HCT116 (cell line): ENCODE measurements around the gene SLC22A13. TPM values are rescaled to one million over a fixed set of nuclear protein-coding genes. Genes with fewer than 3 reads are reported as not detected.

ENCODE experiments used
- ATAC-seq: fragments of 200-7000 bp; cut with Tn5 transposase; 2 replicates; pipeline ENCODE4 v1.9.1; 2020; ENCODE audit warnings: mild to moderate bottlenecking, moderate library complexity
- BruUV-seq: library from RNA; stranded (reverse); fragments of 400-500 nt; replicated peaks from 2 replicates; lab custom pipeline; 2021; lab: Mats Ljungman, UMichigan
- CTCF ChIA-PET: fragments of 300-600 bp; sonication (Branson Sonifier 250); formaldehyde crosslinking; loops from one replicate; lab custom pipeline; 2021; ENCODE audit warnings: antibody characterized with exemption; lab: Charles Lee
- POLR2A ChIA-PET: fragments of 300-600, 350-600 bp; sonication (Branson Sonifier 250); formaldehyde crosslinking; loops from one replicate; lab custom pipeline; 2021; ENCODE audit warnings: antibody characterized with exemption; lab: Charles Lee
- RAD21 ChIA-PET, 2 experiments: fragments of 300-600 bp; sonication (Branson Sonifier 250); formaldehyde crosslinking; loops; one replicate each; lab custom pipeline; 2023; ENCODE audit warnings: low total read pairs in 2 of 2; ENCODE audit not compliant: uncharacterized antibody in 2 of 2, unreplicated experiment in 2 of 2, low non-redundant PET in 1 of 2; lab: Charles Lee
- DNase-seq: peaks from one replicate; pipeline ENCODE4 v3.0.0-alpha.2; 2010; ENCODE audit warnings: low read depth, low spot score
- H2AFZ ChIP-seq: fragments of 200-600 bp; shearing (Covaris generic), sonication (generic); 2 replicates; pipeline ENCODE4 v1.6.1; 2017; ENCODE audit warnings: low read depth, mixed run types, mixed read lengths, antibody characterized with exemption, low read length; ENCODE audit not compliant: poor library complexity, severe bottlenecking
- H3K27ac ChIP-seq: 2 replicates; pipeline ENCODE4 v1.5.1; 2012; ENCODE audit warnings: low read depth, low read length
- H3K27me3 ChIP-seq: fragments of 200-600 bp; sonication (generic); 2 replicates; pipeline ENCODE4 v1.6.1; 2016; ENCODE audit warnings: mixed run types, low read length, mixed read lengths; ENCODE audit not compliant: insufficient read depth
- H3K36me3 ChIP-seq, 2 experiments: fragments of 200-500 bp in 1 of 2; fragments of 200-600 bp in 1 of 2; sonication (Bioruptor generic) in 1 of 2; sonication (generic) in 1 of 2; 2 replicates each; pipeline versions ENCODE4 v1.5.1 to v1.6.1; 2014 to 2016; ENCODE audit warnings: low read length in 2 of 2, inconsistent platforms in 1 of 2, mixed read lengths in 1 of 2, mixed run types in 1 of 2; ENCODE audit not compliant: insufficient read depth in 2 of 2, control insufficient read depth in 1 of 2
- H3K4me1 ChIP-seq, 2 experiments: fragments of 200-600 bp in 1 of 2; sonication (generic) in 1 of 2; 2 replicates each; pipeline versions ENCODE4 v1.5.1 to v1.6.1; 2012 to 2017; ENCODE audit warnings: low read length in 2 of 2, inconsistent platforms in 1 of 2, mild to moderate bottlenecking in 1 of 2, mixed read lengths in 1 of 2, mixed run types in 1 of 2, moderate library complexity in 1 of 2; ENCODE audit not compliant: insufficient read depth in 2 of 2, control insufficient read depth in 1 of 2
- H3K4me2 ChIP-seq: fragments of 200-600 bp; sonication (generic); 2 replicates; pipeline ENCODE4 v1.6.1; 2017; ENCODE audit warnings: mixed run types, low read length, mixed read lengths
- H3K4me3 ChIP-seq, 2 experiments: fragments of 200-600 bp in 1 of 2; sonication (generic) in 1 of 2; replicated peaks in 1 of 2; 2 replicates each; pipeline ENCODE4 v1.5.1; 2011 to 2016; ENCODE audit warnings: low read length in 2 of 2, control low read depth in 1 of 2, low read depth in 1 of 2, mild to moderate bottlenecking in 1 of 2, mixed read lengths in 1 of 2, mixed run types in 1 of 2
- H3K79me2 ChIP-seq: fragments of 200-600 bp; sonication (generic); 2 replicates; pipeline ENCODE4 v1.6.1; 2017; ENCODE audit warnings: mild to moderate bottlenecking, mixed run types, low read length, moderate library complexity, mixed read lengths; ENCODE audit not compliant: insufficient read depth
- H3K9ac ChIP-seq: fragments of 200-600 bp; sonication (generic); 2 replicates; pipeline ENCODE4 v1.6.1; 2016; ENCODE audit warnings: low read length, mixed read lengths
- H3K9me2 ChIP-seq: fragments of 200-600 bp; sonication (generic), shearing (Covaris generic); 2 replicates; pipeline ENCODE4 v1.6.1; 2017; ENCODE audit warnings: mixed run types, mild to moderate bottlenecking, moderate library complexity; ENCODE audit not compliant: insufficient read depth
- H3K9me3 ChIP-seq, 2 experiments: fragments of 200-500 bp in 1 of 2; fragments of 200-600 bp in 1 of 2; sonication (Bioruptor generic) in 1 of 2; sonication (generic) in 1 of 2; 2 replicates each; pipeline ENCODE4 v1.6.1; 2014 to 2017; ENCODE audit warnings: low read length in 2 of 2, mixed read lengths in 2 of 2, inconsistent platforms in 1 of 2, low read depth in 1 of 2, mild to moderate bottlenecking in 1 of 2, mixed run types in 1 of 2, moderate library complexity in 1 of 2; ENCODE audit not compliant: control insufficient read depth in 1 of 2, insufficient read depth in 1 of 2
- H4K20me1 ChIP-seq: fragments of 200-600 bp; sonication (generic), shearing (Covaris generic); 2 replicates; pipeline ENCODE4 v1.6.1; 2017; ENCODE audit warnings: mixed run types, mild to moderate bottlenecking, moderate library complexity; ENCODE audit not compliant: insufficient read depth
- EGR1 ChIP-seq: IDR thresholded peaks from 2 replicates; pipeline ENCODE4 v1.6.1; 2012; ENCODE audit warnings: low read depth
- ELF1 ChIP-seq: IDR thresholded peaks from 2 replicates; pipeline ENCODE4 v1.6.1; 2012; ENCODE audit warnings: low read depth, borderline replicate concordance
- FOSL1 ChIP-seq: IDR thresholded peaks from 2 replicates; pipeline ENCODE4 v1.6.1; 2012; ENCODE audit warnings: low read depth
- JUND ChIP-seq: IDR thresholded peaks from 2 replicates; pipeline ENCODE4 v1.6.1; 2012
- RAD21 ChIP-seq: IDR thresholded peaks from 2 replicates; pipeline ENCODE4 v1.6.1; 2012; ENCODE audit warnings: low read depth, mild to moderate bottlenecking
- REST ChIP-seq: IDR thresholded peaks from 2 replicates; pipeline ENCODE4 v1.6.1; 2012; ENCODE audit warnings: low read depth
- SIN3A ChIP-seq: IDR thresholded peaks from 2 replicates; pipeline ENCODE4 v1.6.1; 2012; ENCODE audit warnings: low read depth
- intact Hi-C: fragments of 100-400 bp; cut with micrococcal nuclease; formaldehyde crosslinking; loops from 2 replicates; pipeline ENCODE4 v1.10.0; 2022
- total RNA-seq: library from RNA; stranded (reverse); gene quantifications from one replicate; pipeline ENCODE4 v1.2.1, GENCODE V29; 2021; ENCODE audit not compliant: unreplicated experiment

Gene SLC22A13
- total RNA-seq, 1 experiment from 2014 or later = 0.47 TPM

GRCh38 chr3:38266810-38267209, 1.2 kb downstream of the SLC22A13 start (continued):
- TF ChIP-seq FOSL1 = no peak
- TF ChIP-seq EGR1 = no peak
- TF ChIP-seq ELF1 = no peak
- TF ChIP-seq SIN3A = no peak
- no peak for TF ChIP-seq RAD21

GRCh38 chr3:38267662-38268061, 2.0 kb downstream of the SLC22A13 start:
- POLR2A ChIA-PET = no interaction called here
- RAD21 ChIA-PET = no interaction called here
- H3K27ac ChIP-seq = no peak overlapping the region
- H3K9me2 ChIP-seq = no peaks in the 10 kb centered on the region
- ATAC-seq (no peak), DNase-seq (no peak)
- H3K79me2 ChIP-seq = no peaks in the 10 kb centered on the region
- no peak overlapping the region for H3K9ac ChIP-seq
- CTCF ChIA-PET = no interaction called here
- H3K27me3 ChIP-seq = no peaks in the 10 kb centered on the region
- H2AFZ ChIP-seq = no peak overlapping the region
- intact Hi-C loops = no loop called here
- no TSS peak for BruUV-seq
- no peaks in the 10 kb centered on the region for H3K36me3 ChIP-seq
- no peaks in the 10 kb centered on the region for H3K9me3 ChIP-seq
- TF ChIP-seq REST (no peak), JUND (no peak)
- no peak overlapping the region for H3K4me2 ChIP-seq
- no peaks in the 10 kb centered on the region for H4K20me1 ChIP-seq
- peaks cover 0 to 2% of the 10 kb centered on the region in 2 experiments; a peak in 1 of 4 replicates for H3K4me1 ChIP-seq
- no peak overlapping the region for H3K4me3 ChIP-seq
